Neural crest cell (in vitro differentiated cells): Measurements from ENCODE around the gene CYP4V2. TPM values are rescaled to one million over a fixed set of nuclear protein-coding genes. Genes with fewer than 3 reads are reported as not detected.

ENCODE experiments used
- DNase-seq: peaks from one replicate; pipeline ENCODE4 v3.0.0; 2021; ENCODE audit warnings: low read depth, mixed read lengths, low spot score
- H3K27ac Mint-ChIP-seq: one replicate; pipeline ENCODE4 v1.8.0; 2021; ENCODE audit warnings: mild to moderate bottlenecking, mixed read lengths; ENCODE audit not compliant: unreplicated experiment
- H3K27me3 Mint-ChIP-seq: 2 replicates; pipeline ENCODE4 v1.8.0; 2021; ENCODE audit warnings: low read depth, mild to moderate bottlenecking, mixed read lengths
- H3K36me3 Mint-ChIP-seq: 2 replicates; pipeline ENCODE4 v1.8.0; 2021; ENCODE audit warnings: low read depth, mild to moderate bottlenecking, mixed read lengths
- H3K4me1 Mint-ChIP-seq: 2 replicates; pipeline ENCODE4 v1.8.0; 2021; ENCODE audit warnings: mixed read lengths
- H3K4me3 Mint-ChIP-seq: one replicate; pipeline ENCODE4 v1.8.0; 2021; ENCODE audit warnings: mild to moderate bottlenecking, mixed read lengths
- H3K9me3 Mint-ChIP-seq: 2 replicates; pipeline ENCODE4 v1.8.0; 2021; ENCODE audit warnings: mixed read lengths
- total RNA-seq: library from RNA; stranded (reverse); gene quantifications from 2 replicates; pipeline ENCODE4 v1.2.1, GENCODE V29; 2021
- TF ChIP-seq, protein P1 (sequence below): fragments of 200-600 bp; sonication (generic); conservative IDR thresholded peaks from 2 replicates; pipeline ENCODE4 v1.5.0; 2021; ENCODE audit warnings: antibody characterized with exemption, mild to moderate bottlenecking

The CYP4V2 gene
- total RNA-seq, 1 donor from 2014 or later, result 6.4 TPM

DNA sequence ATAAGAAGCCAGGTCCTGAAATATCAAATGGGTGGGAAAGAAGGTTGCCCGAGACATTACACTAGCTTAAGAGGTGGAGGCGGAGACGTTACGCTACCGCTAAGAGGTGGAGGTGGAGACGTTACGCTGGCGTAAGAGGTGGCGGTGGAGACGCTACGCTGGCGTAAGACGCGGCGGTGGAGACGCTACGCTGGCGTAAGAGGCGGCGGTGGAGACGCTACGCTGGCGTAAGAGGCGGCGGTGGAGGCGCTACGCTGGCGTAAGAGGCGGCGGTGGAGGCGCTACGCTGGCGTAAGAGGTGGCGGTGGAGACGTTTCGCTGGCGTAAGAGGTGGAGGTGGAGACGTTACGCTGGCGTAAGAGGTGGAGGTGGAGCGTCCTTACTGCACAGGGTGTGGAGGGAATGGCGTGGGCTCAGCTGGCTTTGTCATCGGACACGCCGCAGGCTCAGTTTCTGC lies 12.8 kb downstream of the CYP4V2 start:
- no peak overlapping the region for H3K4me3 Mint-ChIP-seq
- no peaks in the 10 kb centered on the region for H3K27me3 Mint-ChIP-seq
- no peak for DNase-seq
- no peak overlapping the region for H3K27ac Mint-ChIP-seq
- peaks cover 5% of the 10 kb centered on the region for H3K9me3 Mint-ChIP-seq
- peaks cover 4% of the 10 kb centered on the region for H3K4me1 Mint-ChIP-seq
- TF ChIP-seq, protein P1, sequence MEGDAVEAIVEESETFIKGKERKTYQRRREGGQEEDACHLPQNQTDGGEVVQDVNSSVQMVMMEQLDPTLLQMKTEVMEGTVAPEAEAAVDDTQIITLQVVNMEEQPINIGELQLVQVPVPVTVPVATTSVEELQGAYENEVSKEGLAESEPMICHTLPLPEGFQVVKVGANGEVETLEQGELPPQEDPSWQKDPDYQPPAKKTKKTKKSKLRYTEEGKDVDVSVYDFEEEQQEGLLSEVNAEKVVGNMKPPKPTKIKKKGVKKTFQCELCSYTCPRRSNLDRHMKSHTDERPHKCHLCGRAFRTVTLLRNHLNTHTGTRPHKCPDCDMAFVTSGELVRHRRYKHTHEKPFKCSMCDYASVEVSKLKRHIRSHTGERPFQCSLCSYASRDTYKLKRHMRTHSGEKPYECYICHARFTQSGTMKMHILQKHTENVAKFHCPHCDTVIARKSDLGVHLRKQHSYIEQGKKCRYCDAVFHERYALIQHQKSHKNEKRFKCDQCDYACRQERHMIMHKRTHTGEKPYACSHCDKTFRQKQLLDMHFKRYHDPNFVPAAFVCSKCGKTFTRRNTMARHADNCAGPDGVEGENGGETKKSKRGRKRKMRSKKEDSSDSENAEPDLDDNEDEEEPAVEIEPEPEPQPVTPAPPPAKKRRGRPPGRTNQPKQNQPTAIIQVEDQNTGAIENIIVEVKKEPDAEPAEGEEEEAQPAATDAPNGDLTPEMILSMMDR, result no peak
- peaks cover 15% of the 10 kb centered on the region for H3K36me3 Mint-ChIP-seq

DNA sequence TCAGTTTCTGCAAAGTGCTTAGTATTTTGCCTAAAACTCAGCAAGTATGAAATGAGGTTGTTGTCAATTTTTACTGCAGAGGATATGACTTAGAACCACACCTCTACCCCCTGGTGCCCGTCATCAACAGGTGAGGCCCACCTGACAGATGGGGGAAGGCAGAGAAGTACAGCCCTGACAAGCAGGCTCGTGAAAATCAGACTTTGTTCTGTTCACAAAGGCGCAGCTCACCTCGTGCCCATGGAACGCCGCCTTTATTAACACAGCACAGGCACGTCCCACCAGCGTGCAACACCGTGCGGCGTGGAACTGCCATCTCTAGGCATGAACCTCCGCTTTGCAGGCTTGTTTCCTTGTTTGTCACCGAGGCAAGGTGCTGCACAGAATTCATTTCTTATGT lies 13.3 kb downstream of the CYP4V2 start:
- Mint-ChIP-seq H3K27me3 (no peaks in the 10 kb centered on the region), H3K27ac (no peak overlapping the region), H3K36me3 (peaks cover 20% of the 10 kb centered on the region)

DNA sequence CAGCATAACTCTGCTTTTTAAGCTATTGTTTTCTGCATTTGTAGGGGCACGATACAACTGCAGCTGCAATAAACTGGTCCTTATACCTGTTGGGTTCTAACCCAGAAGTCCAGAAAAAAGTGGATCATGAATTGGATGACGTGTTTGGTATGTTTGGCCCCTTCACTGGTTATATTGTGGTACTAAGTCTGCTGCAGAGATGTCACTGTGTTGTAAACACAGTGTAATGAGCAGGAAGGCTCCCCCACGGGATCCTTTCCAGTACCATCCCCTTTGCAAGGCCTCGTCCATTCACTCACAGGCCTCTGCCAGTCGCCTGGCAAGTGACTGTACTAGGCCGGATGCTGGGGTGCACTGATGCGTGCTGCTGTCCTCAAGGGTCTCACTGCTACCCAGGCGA lies 13.8 kb downstream of the CYP4V2 start:
- peaks cover 4% of the 10 kb centered on the region for H3K4me1 Mint-ChIP-seq
- H3K27me3 Mint-ChIP-seq, result no peaks in the 10 kb centered on the region
- no peak for DNase-seq
- H3K9me3 Mint-ChIP-seq, result peaks cover 8% of the 10 kb centered on the region
- no peak overlapping the region for H3K4me3 Mint-ChIP-seq
- TF ChIP-seq, protein P1, result no peak
- no peak overlapping the region for H3K27ac Mint-ChIP-seq
- H3K36me3 Mint-ChIP-seq, result peaks cover 22% of the 10 kb centered on the region

More for the DNA sequence above, 13.3 kb downstream of the CYP4V2 start:
- H3K4me3 Mint-ChIP-seq, result no peak overlapping the region
- peaks cover 8% of the 10 kb centered on the region for H3K9me3 Mint-ChIP-seq
- peaks cover 4% of the 10 kb centered on the region for H3K4me1 Mint-ChIP-seq
- TF ChIP-seq, protein P1, result no peak
- DNase-seq, result no peak

DNA sequence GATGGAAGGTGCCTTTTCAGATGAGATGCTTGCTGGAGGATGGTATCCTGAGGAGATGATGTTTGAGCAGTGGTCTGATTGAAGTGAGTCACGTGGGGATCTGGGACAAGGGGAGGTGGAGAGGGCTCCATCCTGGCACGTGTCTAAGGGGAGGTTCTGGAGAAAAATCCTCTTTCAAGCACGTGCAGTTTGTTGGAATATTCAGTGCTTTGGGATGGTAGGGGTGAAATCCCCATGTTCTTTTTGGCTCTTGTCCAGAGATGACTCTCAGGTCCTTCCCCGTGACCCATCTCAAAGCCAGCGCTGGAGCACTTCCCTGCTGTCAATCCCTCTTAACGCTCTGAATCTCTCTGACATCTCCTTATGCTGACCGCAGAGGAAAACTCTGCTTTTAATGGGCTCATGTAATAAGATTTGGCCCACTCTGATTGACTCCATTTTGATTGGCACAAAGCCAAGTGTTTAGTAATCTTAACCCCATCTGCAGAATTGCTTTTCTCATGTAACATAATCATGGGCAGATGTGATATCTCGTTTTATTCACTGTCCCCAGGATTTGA lies 25.2 kb downstream of the CYP4V2 start:
- no peaks in the 10 kb centered on the region for H3K4me1 Mint-ChIP-seq
- peaks cover 5% of the 10 kb centered on the region for H3K9me3 Mint-ChIP-seq
- peaks cover 6% of the 10 kb centered on the region for H3K36me3 Mint-ChIP-seq
- H3K27me3 Mint-ChIP-seq, result no peaks in the 10 kb centered on the region
- no peak overlapping the region for H3K27ac Mint-ChIP-seq
- no peak for DNase-seq
- TF ChIP-seq, protein P1, result no peak
- no peak overlapping the region for H3K4me3 Mint-ChIP-seq

DNA sequence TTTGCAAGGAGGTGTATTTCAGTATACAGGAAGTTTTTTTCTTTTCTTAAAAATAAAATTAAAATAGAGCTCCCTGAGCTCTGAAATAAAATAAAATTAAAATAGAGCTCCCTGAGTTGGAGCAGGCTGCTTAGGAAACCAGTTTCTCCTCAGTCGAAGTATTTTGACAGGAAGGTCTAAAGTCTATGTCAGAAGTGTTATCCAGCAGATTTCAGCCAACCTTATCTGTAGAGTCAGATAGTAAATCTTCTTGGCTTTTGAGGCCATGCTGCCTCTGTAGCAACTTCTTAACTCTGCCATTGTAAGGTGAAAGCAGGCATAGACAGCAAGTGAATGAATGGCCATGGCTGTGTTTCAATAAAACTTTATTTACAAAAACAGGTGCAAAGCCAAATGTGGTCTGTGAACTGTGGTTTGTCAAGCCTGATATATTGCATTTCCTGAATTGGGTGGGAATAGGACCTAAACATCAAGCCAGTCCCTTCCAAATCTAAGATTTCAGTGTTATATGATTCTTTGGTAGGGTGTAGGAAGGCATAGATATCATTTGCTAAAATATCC lies 26.4 kb downstream of the CYP4V2 start:
- TF ChIP-seq, protein P1, result no peak
- DNase-seq, result no peak
- Mint-ChIP-seq H3K36me3 (no peaks in the 10 kb centered on the region), H3K4me1 (no peaks in the 10 kb centered on the region), H3K27ac (no peak overlapping the region), H3K27me3 (no peaks in the 10 kb centered on the region), H3K4me3 (no peak overlapping the region), H3K9me3 (peaks cover 5% of the 10 kb centered on the region)
